ENCODE results near the gene DHRS3.

DHRS3 gene

GRCh38 chr1:12634156-12634555 lies 16.1 kb upstream of the DHRS3 start:
- 54% methylated on average over 7 of the region's 8 CpGs for WGBS

GRCh38 chr1:12631571-12631970 lies 13.6 kb upstream of the DHRS3 start:
- Histone ChIP-seq H2BK5ac (ENCODE audit: low read depth, low read length, poor library complexity, severe bottlenecking) (no peak overlapping the region), H3K4me1 (ENCODE audit: control insufficient read depth, insufficient read depth, low read depth, low read length) (peaks cover 10% of the 10 kb centered on the region), H3K9me3 (ENCODE audit: control insufficient read depth, low read length) (no peaks in the 10 kb centered on the region), H3K18ac (ENCODE audit: low read depth in 1 of 2, low read length in 2 of 2) (no peak overlapping the region), H3K27me3 (ENCODE audit: control insufficient read depth in 1 of 2, insufficient read depth in 1 of 2, low read length in 2 of 2) (peaks cover 0 to 30% of the 10 kb centered on the region in 2 experiments), H3K36me3 (ENCODE audit: control insufficient read depth in 1 of 2, insufficient read depth in 2 of 2, low read depth in 1 of 2, low read length in 2 of 2) (no peaks in the 10 kb centered on the region), H3K4me2 (ENCODE audit: low read length, poor library complexity, severe bottlenecking) (no peak overlapping the region), H2BK12ac (ENCODE audit: low read length in 2 of 2) (no peak overlapping the region), H2AFZ (ENCODE audit: low read depth, low read length) (no peak overlapping the region), H3K79me1 (replicated peaks; ENCODE audit: low read length, poor library complexity, severe bottlenecking) (no peaks in the 10 kb centered on the region), H3K4ac (ENCODE audit: low read depth in 1 of 2, low read length in 2 of 2) (no peak overlapping the region), H3K4me3 (ENCODE audit: insufficient read depth in 1 of 2, low read depth in 1 of 2, low read length in 2 of 2) (no peak overlapping the region), H3K9ac (ENCODE audit: low read length) (no peak overlapping the region), H2AK5ac (ENCODE audit: low read length, severe bottlenecking) (no peak overlapping the region), H4K8ac (ENCODE audit: low read length) (no peak overlapping the region), H3K14ac (ENCODE audit: low read length in 2 of 2) (no peak overlapping the region), H2BK15ac (ENCODE audit: low read depth, poor library complexity, severe bottlenecking) (no peak overlapping the region), H2BK120ac (ENCODE audit: low read depth, low read length) (no peak overlapping the region), H3K23ac (ENCODE audit: low read length in 2 of 2) (no peak overlapping the region), H4K91ac (ENCODE audit: low read length) (no peak overlapping the region), H3K27ac (ENCODE audit: low read length, poor library complexity, severe bottlenecking) (no peak overlapping the region)
- no peak for DNase-seq
- 81% methylated on average over 8 of the region's 8 CpGs for WGBS

More at GRCh38 chr1:12634156-12634555, 16.1 kb upstream of the DHRS3 start:
- no peak overlapping the region for H4K8ac ChIP-seq (ENCODE audit: low read length)
- H2BK12ac ChIP-seq (ENCODE audit: low read length in 2 of 2), result no peak overlapping the region
- no peak overlapping the region for H2BK120ac ChIP-seq (ENCODE audit: low read depth, low read length)
- no peak overlapping the region for H2AFZ ChIP-seq (ENCODE audit: low read depth, low read length)
- H3K18ac ChIP-seq (ENCODE audit: low read depth in 1 of 2, low read length in 2 of 2), result no peak overlapping the region
- peaks cover 14% of the 10 kb centered on the region for H3K4me1 ChIP-seq (ENCODE audit: control insufficient read depth, insufficient read depth, low read depth, low read length)
- H4K91ac ChIP-seq (ENCODE audit: low read length), result no peak overlapping the region
- H3K23ac ChIP-seq (ENCODE audit: low read length in 2 of 2), result no peak overlapping the region
- H3K4ac ChIP-seq (ENCODE audit: low read depth in 1 of 2, low read length in 2 of 2), result no peak overlapping the region
- H2AK5ac ChIP-seq (ENCODE audit: low read length, severe bottlenecking), result no peak overlapping the region
- no peak overlapping the region for H2BK5ac ChIP-seq (ENCODE audit: low read depth, low read length, poor library complexity, severe bottlenecking)
- peaks cover 11% of the 10 kb centered on the region for H3K9me3 ChIP-seq (ENCODE audit: control insufficient read depth, low read length)
- H3K9ac ChIP-seq (ENCODE audit: low read length), result no peak overlapping the region
- H3K27ac ChIP-seq (ENCODE audit: low read length, poor library complexity, severe bottlenecking), result no peak overlapping the region
- no peak for DNase-seq
- no peaks in the 10 kb centered on the region for H3K79me1 ChIP-seq (replicated peaks; ENCODE audit: low read length, poor library complexity, severe bottlenecking)
- no peak overlapping the region for H3K4me2 ChIP-seq (ENCODE audit: low read length, poor library complexity, severe bottlenecking)
- no peak overlapping the region for H2BK15ac ChIP-seq (ENCODE audit: low read depth, poor library complexity, severe bottlenecking)
- H3K14ac ChIP-seq (ENCODE audit: low read length in 2 of 2), result no peak overlapping the region
- no peak overlapping the region for H3K4me3 ChIP-seq (ENCODE audit: insufficient read depth in 1 of 2, low read depth in 1 of 2, low read length in 2 of 2)
- no peaks in the 10 kb centered on the region for H3K36me3 ChIP-seq (ENCODE audit: control insufficient read depth in 1 of 2, insufficient read depth in 2 of 2, low read depth in 1 of 2, low read length in 2 of 2)
- H3K27me3 ChIP-seq (ENCODE audit: control insufficient read depth in 1 of 2, insufficient read depth in 1 of 2, low read length in 2 of 2), result peaks cover 0 to 20% of the 10 kb centered on the region in 2 experiments

GRCh38 chr1:12630946-12631530 lies 13.0 kb upstream of the DHRS3 start:
- no peaks in the 10 kb centered on the region for H3K9me3 ChIP-seq (ENCODE audit: control insufficient read depth, low read length)
- H2AK5ac ChIP-seq (ENCODE audit: low read length, severe bottlenecking), result no peak overlapping the region
- H3K27ac ChIP-seq (ENCODE audit: low read length, poor library complexity, severe bottlenecking), result no peak overlapping the region
- no peak overlapping the region for H3K4ac ChIP-seq (ENCODE audit: low read depth in 1 of 2, low read length in 2 of 2)
- no peak overlapping the region for H2AFZ ChIP-seq (ENCODE audit: low read depth, low read length)
- H3K27me3 ChIP-seq (ENCODE audit: control insufficient read depth in 1 of 2, insufficient read depth in 1 of 2, low read length in 2 of 2), result peaks cover 0 to 30% of the 10 kb centered on the region in 2 experiments
- no peak for DNase-seq
- no peak overlapping the region for H4K8ac ChIP-seq (ENCODE audit: low read length)
- H2BK5ac ChIP-seq (ENCODE audit: low read depth, low read length, poor library complexity, severe bottlenecking), result no peak overlapping the region
- WGBS, result 71% methylated on average over 6 of the region's 6 CpGs
- no peak overlapping the region for H3K9ac ChIP-seq (ENCODE audit: low read length)
- no peak overlapping the region for H4K91ac ChIP-seq (ENCODE audit: low read length)
- H2BK120ac ChIP-seq (ENCODE audit: low read depth, low read length), result no peak overlapping the region
- H3K23ac ChIP-seq (ENCODE audit: low read length in 2 of 2), result no peak overlapping the region
- no peaks in the 10 kb centered on the region for H3K79me1 ChIP-seq (replicated peaks; ENCODE audit: low read length, poor library complexity, severe bottlenecking)
- peaks cover 6% of the 10 kb centered on the region for H3K4me1 ChIP-seq (ENCODE audit: control insufficient read depth, insufficient read depth, low read depth, low read length)
- H2BK12ac ChIP-seq (ENCODE audit: low read length in 2 of 2), result no peak overlapping the region
- H3K18ac ChIP-seq (ENCODE audit: low read depth in 1 of 2, low read length in 2 of 2), result no peak overlapping the region
- H3K4me2 ChIP-seq (ENCODE audit: low read length, poor library complexity, severe bottlenecking), result no peak overlapping the region
- H2BK15ac ChIP-seq (ENCODE audit: low read depth, poor library complexity, severe bottlenecking), result no peak overlapping the region
- H3K14ac ChIP-seq (ENCODE audit: low read length in 2 of 2), result no peak overlapping the region
- no peaks in the 10 kb centered on the region for H3K36me3 ChIP-seq (ENCODE audit: control insufficient read depth in 1 of 2, insufficient read depth in 2 of 2, low read depth in 1 of 2, low read length in 2 of 2)
- H3K4me3 ChIP-seq (ENCODE audit: insufficient read depth in 1 of 2, low read depth in 1 of 2, low read length in 2 of 2), result no peak overlapping the region

- WGBS, result 78% methylated on average over 15 of the region's 15 CpGs
- Histone ChIP-seq H3K18ac (ENCODE audit: low read depth in 1 of 2, low read length in 2 of 2) (no peak overlapping the region), H2BK15ac (ENCODE audit: low read depth, poor library complexity, severe bottlenecking) (no peak overlapping the region)
Observed at GRCh38 chr1:12629985-12630760, 12.2 kb upstream of the DHRS3 start.

More at GRCh38 chr1:12629985-12630760, 12.2 kb upstream of the DHRS3 start:
- Histone ChIP-seq H2AFZ (ENCODE audit: low read depth, low read length) (no peak overlapping the region), H2BK5ac (ENCODE audit: low read depth, low read length, poor library complexity, severe bottlenecking) (no peak overlapping the region), H3K27me3 (ENCODE audit: control insufficient read depth in 1 of 2, insufficient read depth in 1 of 2, low read length in 2 of 2) (peaks cover 0 to 30% of the 10 kb centered on the region in 2 experiments), H4K8ac (ENCODE audit: low read length) (no peak overlapping the region), H3K36me3 (ENCODE audit: control insufficient read depth in 1 of 2, insufficient read depth in 2 of 2, low read depth in 1 of 2, low read length in 2 of 2) (no peaks in the 10 kb centered on the region), H2AK5ac (ENCODE audit: low read length, severe bottlenecking) (no peak overlapping the region), H2BK120ac (ENCODE audit: low read depth, low read length) (no peak overlapping the region), H3K4me2 (ENCODE audit: low read length, poor library complexity, severe bottlenecking) (no peak overlapping the region), H2BK12ac (ENCODE audit: low read length in 2 of 2) (no peak overlapping the region), H4K91ac (ENCODE audit: low read length) (no peak overlapping the region), H3K79me1 (replicated peaks; ENCODE audit: low read length, poor library complexity, severe bottlenecking) (no peaks in the 10 kb centered on the region), H3K27ac (ENCODE audit: low read length, poor library complexity, severe bottlenecking) (no peak overlapping the region), H3K9me3 (ENCODE audit: control insufficient read depth, low read length) (no peaks in the 10 kb centered on the region), H3K4me1 (ENCODE audit: control insufficient read depth, insufficient read depth, low read depth, low read length) (peaks cover 3% of the 10 kb centered on the region), H3K14ac (ENCODE audit: low read length in 2 of 2) (no peak overlapping the region), H3K9ac (ENCODE audit: low read length) (no peak overlapping the region), H3K23ac (ENCODE audit: low read length in 2 of 2) (no peak overlapping the region), H3K4me3 (ENCODE audit: insufficient read depth in 1 of 2, low read depth in 1 of 2, low read length in 2 of 2) (no peak overlapping the region), H3K4ac (ENCODE audit: low read depth in 1 of 2, low read length in 2 of 2) (no peak overlapping the region)
- no peak for DNase-seq
